HEK293T (cell line): Measurements from ENCODE around the gene MYO18B.

Experiments
- ARNT ChIP-seq: fragments of 450-650 bp; IDR thresholded peaks from 2 replicates; pipeline ENCODE4 v1.6.1; 2017; ENCODE audit warnings: mild to moderate bottlenecking
- FOXK2 ChIP-seq: fragments of 450-650 bp; IDR thresholded peaks from 2 replicates; pipeline ENCODE4 v1.6.1; 2016; ENCODE audit warnings: mild to moderate bottlenecking
- SP1 ChIP-seq: fragments of 450-650 bp; IDR thresholded peaks from 2 replicates; pipeline ENCODE4 v1.6.1; 2017

DNA sequence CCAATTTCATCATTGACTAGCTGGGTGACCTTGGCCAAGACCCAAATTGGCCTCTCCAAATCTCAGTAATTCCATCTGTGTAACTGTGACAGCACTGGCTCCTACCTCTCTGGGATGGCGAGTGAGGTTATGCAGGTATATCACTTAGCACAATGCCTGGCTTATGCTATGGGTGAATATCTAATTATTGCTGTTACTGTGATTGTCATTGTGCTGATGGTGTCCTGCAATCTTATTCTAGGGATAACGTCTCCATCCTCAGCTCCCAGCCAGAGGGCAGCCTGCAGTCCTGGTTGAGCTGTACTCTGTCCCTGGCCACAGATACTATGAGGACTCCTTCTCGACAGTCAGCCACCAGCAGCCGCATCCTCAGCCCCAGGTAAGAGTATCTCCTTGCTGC, 262.5 kb downstream of the MYO18B start:
- no peak for TF ChIP-seq SP1
- TF ChIP-seq ARNT, result no peak
- no peak for TF ChIP-seq FOXK2
